GM18907 (cell line): ENCODE results near the gene CACNA1I.

Experiments
- ATAC-seq: cut with Tn5 transposase; IDR thresholded peaks from one replicate; pipeline ENCODE4 v1.9.1; 2021; ENCODE audit warnings: mild to moderate bottlenecking, moderate library complexity; ENCODE audit not compliant: unreplicated experiment

The CACNA1I gene

DNA sequence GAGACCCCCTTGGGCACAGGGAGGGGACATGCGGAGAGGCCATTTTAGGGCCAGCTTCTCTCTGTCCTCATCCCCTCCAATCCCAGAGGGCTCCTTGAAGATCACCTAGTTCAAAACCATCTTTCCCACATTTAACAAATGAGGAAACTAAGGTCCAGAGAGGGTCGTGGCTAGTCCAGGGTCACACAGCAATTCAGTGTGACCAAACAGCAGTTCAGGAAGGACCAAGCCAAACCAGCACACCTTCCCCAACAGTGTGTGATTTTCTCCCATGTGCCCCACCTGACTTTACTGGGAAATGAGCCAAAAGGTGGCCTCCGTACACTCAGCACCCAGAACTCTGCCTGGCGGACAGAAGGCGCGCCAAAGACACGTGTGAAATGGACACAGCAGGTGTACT lies 51.3 kb downstream of the CACNA1I start:
- no peak for ATAC-seq

DNA sequence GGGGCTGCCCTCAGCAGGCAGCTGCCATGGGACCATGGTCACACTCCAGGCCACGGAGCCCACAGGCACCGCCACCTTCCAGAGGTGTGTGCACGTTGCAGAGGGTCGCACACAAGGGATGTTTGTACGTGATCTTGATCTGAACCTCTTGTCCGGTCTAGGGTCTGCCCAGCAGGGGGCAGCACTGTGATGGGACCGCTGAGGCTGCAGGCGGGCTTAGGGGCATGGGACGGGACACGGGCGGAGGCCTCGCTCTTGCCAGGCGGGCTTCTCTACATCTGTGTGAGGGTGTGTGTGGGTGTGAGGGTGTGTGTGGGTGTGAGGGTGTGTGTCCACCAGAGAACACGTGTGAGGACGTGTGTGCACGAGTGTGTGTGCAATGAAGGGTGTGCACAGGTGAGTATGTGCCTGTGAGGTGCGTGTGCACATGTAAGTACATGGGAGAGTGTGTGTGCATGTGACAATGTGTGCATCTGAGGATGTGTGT lies 52.4 kb downstream of the CACNA1I start:
- no peak for ATAC-seq

DNA sequence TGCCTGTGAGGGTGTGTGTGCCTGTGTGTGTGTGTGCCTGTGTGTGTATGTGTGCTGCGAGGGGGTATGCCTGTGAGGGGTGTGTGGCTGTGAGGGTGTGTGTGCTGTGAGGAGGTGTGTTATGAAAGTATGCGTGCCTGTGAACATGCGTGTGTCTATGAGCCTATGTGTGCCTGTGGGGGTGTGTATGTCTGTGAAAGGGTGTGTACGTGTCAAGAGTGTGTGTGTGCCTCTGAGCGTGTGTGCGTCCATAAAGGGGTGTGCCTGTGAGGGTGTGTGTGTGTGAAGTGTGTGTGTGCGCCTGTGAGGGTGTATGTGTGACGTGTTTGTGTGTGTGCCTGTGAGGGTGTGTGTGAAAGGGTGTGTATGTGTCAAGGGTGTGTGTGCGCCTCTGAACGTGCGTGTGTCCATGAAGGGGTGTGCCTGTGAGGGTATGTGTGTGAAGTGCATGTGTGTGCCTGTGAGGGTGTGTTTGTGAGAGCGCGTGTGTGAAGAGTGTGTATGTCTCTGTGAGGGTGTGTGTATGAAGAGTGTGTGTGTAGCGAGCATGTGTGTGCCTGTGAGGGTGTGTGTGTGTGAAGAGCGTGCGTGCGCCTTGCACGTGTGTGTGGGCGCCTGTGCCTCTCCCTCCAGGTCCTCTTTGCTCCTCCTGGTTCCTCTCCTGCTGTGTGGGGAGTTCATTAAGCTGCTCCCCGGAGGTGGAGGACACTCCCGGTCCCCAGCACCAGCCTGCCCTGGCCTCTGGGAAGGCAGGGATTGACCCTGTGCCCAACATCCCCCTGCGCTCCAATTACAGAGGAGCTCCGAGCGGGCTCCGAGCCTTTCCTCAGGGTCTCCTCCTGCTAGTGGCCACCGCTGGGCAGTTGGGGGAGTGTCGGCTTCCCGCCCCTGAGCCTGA lies 53.3 kb downstream of the CACNA1I start:
- ATAC-seq, result no peak

DNA sequence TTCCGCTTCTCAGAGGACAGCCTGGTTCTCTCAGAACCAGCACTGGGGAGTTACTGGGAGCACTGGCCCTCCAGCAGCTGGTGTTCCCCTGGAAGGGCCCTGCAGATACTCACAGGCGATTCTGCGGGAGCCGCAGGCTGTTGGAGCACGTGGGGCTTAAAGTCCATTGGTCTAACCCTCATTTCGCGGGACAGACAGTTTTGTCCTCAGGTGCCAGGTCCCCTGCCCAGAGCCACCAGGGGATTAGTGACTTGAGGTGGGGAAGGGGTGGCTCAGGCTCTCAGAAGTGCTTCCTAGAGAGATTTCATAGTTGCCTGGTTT lies 53.9 kb downstream of the CACNA1I start:
- ATAC-seq, result no peak

DNA sequence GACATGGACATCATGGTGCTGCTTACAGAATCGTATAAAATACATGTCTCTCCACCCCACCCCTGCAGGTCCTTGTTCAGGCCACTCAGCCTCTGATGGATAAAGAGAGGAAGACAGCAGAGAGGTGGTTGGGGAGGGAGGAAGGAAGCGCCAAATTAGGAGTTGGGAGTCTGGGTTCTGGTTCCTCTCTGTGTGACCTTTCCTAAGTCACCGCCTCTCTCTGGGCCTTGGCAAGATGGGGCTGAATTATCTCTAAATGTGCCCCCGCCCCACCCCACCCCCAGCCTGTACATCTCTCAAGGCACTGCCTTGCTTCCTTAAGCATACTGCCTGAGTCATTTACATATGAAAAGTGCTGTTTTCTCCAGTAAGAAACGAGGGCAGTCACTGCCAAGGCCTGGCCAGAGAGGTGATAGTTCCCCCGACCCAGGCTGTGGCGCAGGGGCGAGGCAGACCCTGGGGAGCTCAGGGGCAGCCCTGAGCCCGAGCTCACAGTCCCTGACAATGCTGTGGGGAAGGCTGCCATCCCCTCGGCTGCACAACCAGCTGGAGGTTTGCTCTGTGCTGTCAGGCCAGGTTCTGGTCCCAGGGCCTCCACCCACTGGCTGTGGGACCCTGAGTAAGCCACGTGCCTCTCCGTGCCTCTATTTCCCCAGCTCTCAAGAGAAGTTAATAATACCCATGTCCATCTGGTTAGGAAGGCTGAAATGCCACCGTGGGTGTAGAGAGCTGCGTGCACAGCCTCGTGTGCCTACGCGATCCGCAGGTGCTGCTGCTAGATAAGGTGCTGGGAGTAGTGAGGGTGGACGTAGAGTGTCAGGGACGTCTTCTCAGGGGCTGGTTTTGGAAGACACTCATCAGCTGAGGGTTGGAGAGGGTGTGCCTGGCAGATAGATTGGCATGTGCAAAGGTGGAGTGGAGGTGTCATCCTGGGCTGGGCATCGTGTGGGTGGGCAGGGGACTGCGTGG lies 55.3 kb downstream of the CACNA1I start:
- ATAC-seq, result no peak

DNA sequence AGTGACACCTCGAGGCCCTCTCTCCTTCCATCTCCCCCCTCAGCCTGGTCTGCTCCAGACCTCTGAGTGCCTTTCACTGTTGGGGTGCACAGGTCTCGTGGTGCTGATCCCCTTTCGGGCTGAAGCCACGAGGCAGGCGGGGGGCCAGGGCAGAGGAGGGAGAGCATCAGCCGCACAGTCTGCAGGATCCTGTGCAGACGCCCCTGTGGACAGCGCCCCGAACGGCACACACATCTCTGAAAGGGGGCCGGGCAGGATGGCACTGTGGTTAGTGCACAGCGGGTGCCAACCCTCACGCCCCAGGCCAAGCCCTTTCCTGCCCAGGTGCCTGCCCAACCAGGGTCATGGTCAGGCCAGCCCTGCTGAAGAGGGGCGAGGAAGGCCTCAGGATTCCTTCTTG lies 56.7 kb downstream of the CACNA1I start:
- no peak for ATAC-seq

DNA sequence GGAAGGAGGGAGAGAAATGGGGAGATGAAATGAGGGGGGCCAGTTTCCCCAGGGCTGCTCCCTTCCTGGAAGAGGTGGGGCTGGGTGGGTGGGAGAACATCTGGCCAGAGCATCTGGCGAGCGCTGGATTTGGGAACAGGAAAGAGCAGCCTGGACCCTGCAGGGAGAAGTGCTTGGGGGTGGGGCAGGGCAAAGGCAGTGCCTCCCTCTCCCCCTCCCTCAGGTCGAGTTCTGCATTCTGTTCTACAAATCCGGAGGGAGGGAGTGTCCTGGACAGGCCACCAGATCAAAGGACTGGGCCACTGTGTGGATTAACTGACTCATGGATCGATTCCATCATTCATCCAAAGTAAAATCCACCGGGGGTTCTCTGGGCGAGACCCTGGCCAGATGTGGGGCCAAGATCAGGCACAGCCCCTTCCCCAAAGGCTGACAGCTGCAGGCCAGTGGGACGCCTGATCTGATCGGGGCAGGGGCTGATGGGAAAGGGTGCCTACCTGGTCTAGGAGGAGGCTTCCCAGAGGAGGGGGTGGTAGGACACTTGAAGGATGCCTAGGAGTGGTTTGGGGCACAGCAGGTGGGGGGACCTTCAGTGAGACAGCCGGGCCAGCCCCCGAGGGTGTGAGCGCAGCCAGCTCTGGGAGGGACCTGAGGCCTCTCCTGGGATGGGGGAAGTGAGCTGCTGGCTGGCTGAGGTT lies 57.5 kb downstream of the CACNA1I start:
- ATAC-seq, result no peak

DNA sequence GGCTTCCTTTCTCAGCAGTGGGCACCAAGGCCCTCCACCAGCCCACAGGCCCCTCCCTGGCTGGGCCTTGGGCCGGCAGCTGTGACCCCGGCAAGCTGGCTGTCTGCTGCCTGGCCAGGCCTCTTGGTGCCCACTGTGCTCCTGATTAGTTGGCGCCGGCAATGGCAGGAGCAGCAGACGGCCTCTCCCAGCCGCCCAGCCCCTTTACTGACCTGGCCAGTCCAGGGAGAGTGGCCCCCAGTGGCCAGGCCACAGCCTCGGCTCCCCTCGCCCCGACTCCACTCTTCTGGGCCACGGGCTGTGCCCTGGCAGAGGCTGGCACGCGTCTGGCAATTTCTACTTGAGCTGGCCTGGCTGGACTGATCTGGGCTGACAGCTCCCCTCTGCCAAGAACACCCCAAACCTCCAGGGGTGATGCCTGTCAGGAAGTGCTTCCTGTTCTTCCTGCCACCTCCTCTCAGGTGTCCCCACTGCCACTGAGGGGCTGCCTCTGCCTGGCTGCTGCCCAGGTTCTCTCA lies 58.1 kb downstream of the CACNA1I start:
- no peak for ATAC-seq

DNA sequence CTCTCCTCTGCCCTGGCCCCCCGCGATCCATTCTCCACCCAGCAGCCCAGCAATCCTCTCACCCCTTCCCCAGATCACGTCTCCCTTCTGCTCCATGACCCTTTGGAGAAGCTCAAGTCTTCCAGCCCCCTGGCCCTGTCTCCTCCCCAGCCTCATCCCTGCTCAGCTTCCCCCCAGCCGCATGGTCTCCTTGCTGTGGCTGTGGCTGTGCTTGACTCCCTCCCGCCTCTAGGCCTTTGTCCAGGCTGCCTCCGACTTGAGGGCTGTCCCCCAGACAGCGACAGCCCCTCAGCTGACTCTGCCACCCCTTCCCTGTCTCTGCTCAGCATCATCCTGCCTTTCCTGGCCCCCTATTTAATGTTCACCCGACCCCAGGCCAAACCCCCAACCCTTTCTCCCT lies 59.3 kb downstream of the CACNA1I start:
- no peak for ATAC-seq

DNA sequence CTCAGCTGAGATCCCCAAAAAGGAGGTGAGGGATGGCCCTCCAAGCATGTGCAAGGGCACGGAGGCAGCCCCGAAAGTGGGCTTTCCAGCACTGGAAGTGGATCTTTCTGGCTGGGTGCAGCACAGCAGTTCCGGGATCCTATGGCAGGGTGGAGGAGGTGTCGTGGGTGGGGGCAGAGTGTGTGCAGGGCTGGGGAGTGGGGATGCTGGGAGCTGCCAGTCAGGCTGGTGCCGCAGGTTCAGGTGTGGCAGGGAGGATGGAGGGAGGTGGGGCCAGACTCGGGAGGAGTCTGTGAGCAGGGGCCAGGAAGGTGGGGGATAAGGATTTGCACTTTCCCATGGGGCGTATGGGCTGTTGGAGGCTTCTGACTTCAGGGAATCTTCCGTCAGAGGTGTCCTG lies 60.2 kb downstream of the CACNA1I start:
- ATAC-seq, result no peak

DNA sequence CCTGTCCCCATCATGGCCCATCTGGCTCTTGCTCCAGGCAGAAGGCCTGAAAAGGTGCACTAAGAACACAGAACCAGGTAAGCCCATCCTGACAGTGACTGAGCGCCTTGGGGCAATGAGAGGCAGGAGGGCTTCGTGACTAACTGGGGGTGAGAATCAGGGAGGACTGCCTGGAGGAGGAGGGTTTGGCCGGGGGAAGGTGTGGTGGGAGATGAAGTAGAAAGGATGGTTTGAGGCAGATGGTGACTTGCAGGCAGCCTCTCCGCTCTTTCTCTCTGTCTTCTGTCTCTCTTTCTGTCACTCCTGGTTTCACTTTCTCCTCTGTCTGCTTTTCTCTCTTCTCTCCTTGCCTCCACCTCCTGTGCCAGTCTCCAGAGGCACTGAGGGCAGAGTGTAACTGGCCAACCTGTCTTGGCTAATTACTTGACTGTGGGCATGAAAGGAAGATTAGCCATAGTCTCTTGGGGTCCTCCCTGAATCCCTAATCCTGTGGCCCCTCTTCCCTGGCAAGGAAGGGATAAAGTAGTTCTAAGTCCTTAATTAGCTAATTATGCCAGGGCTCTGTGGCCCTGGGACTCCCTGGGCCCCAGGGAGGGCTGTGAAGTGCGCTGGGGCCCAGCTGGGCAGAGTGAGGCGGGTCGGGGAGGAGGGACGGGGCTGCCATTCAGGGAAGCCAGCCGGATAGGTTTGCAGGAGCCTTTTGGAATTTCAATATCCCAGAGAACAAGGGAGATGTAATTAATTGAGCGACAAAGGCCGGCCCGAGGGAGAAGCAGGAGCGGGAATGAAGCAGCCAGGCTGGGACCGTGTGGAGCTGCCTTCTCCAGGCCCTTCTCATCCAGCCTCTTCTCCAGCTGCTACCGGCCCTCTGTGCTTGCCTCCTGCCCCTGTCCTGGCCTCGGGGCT lies 61.1 kb downstream of the CACNA1I start:
- no peak for ATAC-seq

DNA sequence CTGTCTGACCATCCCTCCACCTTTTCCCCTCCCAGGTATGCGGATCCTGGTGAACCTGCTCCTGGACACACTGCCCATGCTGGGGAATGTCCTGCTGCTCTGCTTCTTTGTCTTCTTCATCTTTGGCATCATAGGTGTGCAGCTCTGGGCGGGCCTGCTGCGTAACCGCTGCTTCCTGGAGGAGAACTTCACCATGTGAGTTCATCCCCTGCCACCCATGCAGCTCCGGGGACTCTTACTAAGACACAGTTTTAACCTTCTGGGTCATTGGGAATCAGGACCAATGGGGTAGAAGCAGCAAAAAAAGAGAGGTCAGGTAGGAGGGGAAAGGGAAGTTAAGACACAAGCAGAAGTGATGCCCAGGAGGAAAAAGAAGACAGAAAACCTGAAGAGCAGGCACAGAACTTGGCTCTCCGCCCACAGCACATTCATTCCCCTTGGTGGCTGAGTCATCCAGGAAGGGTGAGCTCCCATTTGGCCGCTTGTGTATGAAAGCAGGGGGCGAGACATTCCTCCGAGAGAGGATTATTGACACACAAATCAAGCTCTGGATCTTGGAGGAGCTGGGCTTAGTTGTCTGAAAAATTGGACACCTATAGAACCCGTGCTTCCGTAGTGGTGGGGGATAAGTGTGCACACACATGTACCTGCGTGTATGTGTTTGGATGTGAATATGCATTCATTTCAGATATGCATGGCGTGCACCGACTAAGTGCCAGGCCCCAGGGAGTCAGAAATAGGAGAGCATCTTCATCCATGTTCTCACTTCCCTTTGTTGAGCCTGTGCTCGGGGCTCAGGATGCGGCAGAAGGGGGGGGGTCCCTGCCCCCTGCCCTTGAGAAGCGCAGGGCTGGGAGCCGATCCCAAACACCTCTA lies 64.2 kb downstream of the CACNA1I start:
- ATAC-seq, result no peak

DNA sequence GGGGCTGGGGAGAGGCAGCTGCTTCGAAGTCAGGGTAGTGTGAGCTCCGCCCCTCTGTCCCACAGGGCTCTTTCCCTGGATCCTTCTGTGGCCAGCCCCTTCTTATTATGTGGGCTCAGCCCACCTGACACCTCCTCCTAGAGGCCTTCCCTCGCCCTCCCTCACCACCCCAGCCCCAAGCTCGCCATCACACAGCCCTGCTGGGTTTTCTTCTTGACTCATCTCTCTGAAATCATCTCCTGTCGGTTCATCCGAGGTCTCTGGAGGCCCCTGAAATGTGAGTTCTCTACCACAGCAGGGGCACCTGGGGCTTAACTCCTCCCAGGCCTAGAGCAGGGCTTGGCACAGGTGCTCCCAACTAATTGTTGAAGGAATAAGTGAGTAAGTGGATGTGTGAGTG lies 65.2 kb downstream of the CACNA1I start:
- ATAC-seq, result no peak

DNA sequence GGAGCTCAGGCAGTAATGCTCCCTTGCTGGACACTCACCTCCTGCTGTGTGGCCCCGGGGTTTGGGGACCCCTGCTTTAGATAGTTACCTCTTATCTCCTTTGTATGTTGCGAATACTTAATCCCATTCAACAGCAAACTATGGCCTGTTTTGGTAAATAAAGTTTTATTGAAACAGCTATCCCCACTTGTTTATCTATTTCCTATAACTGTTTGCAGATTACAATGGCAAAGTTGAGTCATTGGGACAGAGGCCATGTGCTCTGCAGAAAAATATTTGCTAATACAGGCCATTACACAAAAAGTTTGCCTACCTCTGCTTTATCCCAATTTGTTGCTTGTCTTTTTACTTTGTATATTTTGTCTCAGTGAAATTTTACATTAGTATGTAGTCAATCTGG lies 68.4 kb downstream of the CACNA1I start:
- no peak for ATAC-seq

DNA sequence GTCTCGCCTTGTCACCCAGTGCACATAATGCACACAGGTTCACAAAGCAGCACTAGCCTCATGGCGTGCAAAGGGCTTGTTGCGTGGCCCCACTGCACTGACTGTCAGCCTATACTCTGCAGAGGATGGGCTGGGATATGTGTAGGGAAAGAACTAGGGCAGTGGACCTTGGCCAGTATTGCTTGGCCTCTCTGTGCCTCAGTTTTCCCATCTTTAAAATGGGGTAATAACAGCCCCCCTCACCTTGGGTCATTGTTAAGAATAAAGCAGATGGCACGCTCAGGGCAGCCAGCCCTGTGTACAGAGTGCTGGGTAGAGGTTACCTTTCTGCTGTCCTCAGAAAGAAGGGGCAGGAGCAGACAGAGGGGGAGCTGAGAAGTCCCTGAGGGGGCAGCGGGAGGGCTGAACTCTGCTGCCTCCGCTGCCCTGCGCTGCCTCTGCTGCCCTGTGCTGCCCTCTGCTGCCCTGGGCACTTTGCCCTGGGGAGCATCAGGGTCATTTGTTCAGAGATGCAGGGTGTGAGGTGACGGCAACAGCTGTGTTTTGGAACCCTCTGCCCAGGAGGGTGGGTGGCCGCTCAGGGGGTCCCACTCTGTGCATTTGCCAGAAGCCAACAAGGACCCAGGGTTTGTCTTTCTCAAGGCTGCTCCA lies 71.2 kb downstream of the CACNA1I start:
- ATAC-seq, result no peak

DNA sequence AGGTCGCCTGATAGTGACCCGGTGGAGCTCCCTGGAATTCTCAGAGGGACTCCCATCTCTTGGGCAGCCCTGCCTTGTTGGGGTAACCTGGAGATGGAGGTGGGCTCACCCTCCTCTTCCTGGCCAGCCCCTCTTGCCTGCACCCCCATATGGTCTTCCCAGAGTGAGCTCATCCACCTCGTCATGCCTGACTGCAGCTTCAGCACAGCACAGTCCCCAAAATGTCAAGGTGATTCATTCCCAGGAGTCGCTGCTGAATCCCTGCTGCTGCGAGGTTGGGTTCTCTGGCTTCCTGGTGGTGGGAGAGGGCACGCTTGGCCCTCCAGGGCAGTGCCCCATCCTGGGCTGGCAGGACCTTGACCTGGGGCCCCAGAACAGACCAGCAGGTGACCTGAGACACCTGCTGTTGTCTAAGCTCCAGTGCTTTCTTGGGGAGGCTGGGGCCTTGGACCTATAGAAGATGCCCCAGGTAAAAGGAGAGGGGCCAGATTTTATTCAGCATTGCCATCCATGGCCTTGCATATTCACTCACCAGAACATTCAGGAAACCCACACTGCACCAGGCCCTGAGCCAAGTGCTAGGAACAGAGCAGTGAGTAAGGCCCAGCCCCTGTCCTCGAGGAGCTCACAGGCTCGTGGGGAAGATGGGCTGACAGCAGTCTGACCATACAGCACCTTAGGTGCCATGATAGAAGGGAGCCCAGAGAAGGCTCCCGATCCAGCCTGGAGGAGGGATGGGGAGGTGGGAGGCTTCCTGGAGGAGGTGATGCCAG lies 72.9 kb downstream of the CACNA1I start:
- ATAC-seq, result no peak

DNA sequence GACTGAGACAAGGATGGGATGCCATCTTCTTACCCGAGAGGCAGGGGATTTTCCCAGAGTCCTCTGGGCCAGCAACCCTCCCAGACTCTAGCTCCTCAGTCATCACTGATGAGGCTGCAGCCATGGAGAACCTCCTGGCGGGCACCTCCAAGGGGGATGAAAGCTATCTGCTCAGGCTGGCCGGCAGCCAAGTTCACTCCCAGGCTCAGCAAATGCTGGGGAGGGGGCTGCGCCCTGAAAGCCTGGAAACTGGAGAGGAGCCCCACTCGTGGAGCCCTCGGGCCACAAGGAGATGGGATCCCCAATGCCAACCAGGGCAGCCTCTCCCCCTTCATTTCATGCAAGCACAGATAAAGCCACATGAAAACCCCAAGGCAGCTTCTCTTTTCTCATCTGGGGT lies 75.0 kb downstream of the CACNA1I start:
- no peak for ATAC-seq
